Measurements from ENCODE around the gene UBB. TPM values are rescaled to one million over a fixed set of nuclear protein-coding genes. Genes with fewer than 3 reads are reported as not detected.

Gene UBB
- total RNA-seq = 100 to 1,000 TPM; 520 to 686 TPM

DNA sequence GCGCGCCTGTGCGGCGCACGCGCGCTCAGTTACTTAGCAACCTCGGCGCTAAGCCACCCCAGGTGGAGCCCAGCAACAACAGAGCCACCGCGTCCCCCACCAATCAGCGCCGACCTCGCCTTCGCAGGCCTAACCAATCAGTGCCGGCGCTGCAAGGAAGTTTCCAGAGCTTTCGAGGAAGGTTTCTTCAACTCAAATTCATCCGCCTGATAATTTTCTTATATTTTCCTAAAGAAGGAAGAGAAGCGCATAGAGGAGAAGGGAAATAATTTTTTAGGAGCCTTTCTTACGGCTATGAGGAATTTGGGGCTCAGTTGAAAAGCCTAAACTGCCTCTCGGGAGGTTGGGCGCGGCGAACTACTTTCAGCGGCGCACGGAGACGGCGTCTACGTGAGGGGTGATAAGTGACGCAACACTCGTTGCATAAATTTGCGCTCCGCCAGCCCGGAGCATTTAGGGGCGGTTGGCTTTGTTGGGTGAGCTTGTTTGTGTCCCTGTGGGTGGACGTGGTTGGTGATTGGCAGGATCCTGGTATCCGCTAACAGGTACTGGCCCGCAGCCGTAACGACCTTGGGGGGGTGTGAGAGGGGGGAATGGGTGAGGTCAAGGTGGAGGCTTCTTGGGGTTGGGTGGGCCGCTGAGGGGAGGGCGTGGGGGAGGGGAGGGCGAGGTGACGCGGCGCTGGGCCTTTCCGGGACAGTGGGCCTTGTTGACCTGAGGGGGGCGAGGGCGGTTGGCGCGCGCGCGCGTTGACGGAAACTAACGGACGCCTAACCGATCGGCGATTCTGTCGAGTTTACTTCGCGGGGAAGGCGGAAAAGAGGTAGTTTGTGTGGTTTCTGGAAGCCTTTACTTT, at the start of gene UBB:
Gene UBB, plus strand, starts transcription at position 452 of the 856 bp plus-strand sequence. CDS start 817 bp downstream, outside the sequence.
- TF ChIP-seq, protein P1, sequence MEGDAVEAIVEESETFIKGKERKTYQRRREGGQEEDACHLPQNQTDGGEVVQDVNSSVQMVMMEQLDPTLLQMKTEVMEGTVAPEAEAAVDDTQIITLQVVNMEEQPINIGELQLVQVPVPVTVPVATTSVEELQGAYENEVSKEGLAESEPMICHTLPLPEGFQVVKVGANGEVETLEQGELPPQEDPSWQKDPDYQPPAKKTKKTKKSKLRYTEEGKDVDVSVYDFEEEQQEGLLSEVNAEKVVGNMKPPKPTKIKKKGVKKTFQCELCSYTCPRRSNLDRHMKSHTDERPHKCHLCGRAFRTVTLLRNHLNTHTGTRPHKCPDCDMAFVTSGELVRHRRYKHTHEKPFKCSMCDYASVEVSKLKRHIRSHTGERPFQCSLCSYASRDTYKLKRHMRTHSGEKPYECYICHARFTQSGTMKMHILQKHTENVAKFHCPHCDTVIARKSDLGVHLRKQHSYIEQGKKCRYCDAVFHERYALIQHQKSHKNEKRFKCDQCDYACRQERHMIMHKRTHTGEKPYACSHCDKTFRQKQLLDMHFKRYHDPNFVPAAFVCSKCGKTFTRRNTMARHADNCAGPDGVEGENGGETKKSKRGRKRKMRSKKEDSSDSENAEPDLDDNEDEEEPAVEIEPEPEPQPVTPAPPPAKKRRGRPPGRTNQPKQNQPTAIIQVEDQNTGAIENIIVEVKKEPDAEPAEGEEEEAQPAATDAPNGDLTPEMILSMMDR (IDR thresholded peaks at IDR 0.05) = no peak
- Histone ChIP-seq H3K36me3 (peaks cover 7% of the 10 kb centered on the region), H3K4me3 (peak within 1 kb of the TSS; percentile 73), H3K27ac (peak within 1 kb of the TSS; percentile 81 to 93), H3K4me1 (ENCODE audit: control insufficient read depth in 1 of 2, low read depth in 2 of 2) (peaks cover 24 to 30% of the 10 kb centered on the region in 2 donors), H3K9me3 (no peaks in the 10 kb centered on the region), H3K27me3 (replicated peaks; ENCODE audit: insufficient read depth) (no peaks in the 10 kb centered on the region)
- ATAC-seq (ENCODE audit: insufficient number of reproducible peaks, low FRiP score, low read depth) = peak; percentile 89
- peak; percentile 89 for DNase-seq (ENCODE audit: low spot score)

DNA sequence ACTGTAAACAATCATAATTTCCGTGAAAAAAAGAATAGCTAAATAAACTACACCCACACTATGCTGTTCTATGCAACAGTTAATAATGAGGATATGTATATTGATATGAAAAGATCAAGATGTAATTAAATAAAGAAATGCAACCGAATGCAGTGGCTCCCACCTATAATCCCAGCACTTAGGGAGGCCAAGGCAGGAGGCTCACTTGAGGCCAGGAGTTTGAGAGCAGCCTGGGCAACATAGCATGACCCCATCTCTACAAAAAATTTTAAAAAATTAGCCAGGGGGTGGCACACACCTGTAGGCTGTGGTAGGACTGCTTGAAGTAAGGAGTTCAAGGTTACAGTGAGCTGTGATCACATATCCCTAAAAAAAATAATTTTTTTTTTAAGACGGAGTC, 42.5 kb upstream of the UBB start:
- H3K36me3 ChIP-seq = no peaks in the 10 kb centered on the region
- no peak for DNase-seq (ENCODE audit: low spot score)
- H3K9me3 ChIP-seq = no peaks in the 10 kb centered on the region
- no peak overlapping the region for H3K27ac ChIP-seq
- no peaks in the 10 kb centered on the region for H3K4me1 ChIP-seq (ENCODE audit: control insufficient read depth in 1 of 2, low read depth in 2 of 2)
- H3K4me3 ChIP-seq = no peak overlapping the region
- TF ChIP-seq, protein P1 (IDR thresholded peaks at IDR 0.05) = no peak
- H3K27me3 ChIP-seq (replicated peaks; ENCODE audit: insufficient read depth) = no peaks in the 10 kb centered on the region
- ATAC-seq (ENCODE audit: insufficient number of reproducible peaks, low FRiP score, low read depth) = no peak

DNA sequence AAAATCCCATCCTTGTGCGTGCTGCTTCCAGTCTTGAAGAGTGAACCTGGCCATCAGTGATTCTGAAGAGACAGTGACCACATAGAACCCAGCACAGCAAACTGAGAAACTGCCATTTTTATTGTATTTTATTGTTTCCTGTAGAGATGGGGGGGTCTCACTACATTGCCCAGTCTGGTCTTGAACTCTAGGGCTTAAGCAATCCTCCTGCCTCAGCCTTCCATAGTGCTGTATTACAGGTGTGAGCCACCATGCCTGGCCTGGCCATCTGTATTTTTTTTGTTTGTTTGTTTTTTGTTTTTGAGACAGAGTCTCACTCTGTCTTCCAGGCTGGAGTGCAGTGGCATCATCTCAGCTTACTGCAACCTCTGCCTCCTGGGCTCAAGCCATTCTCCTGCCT, 41.5 kb upstream of the UBB start:
- Histone ChIP-seq H3K4me3 (no peak overlapping the region), H3K36me3 (peaks cover 7% of the 10 kb centered on the region)

DNA sequence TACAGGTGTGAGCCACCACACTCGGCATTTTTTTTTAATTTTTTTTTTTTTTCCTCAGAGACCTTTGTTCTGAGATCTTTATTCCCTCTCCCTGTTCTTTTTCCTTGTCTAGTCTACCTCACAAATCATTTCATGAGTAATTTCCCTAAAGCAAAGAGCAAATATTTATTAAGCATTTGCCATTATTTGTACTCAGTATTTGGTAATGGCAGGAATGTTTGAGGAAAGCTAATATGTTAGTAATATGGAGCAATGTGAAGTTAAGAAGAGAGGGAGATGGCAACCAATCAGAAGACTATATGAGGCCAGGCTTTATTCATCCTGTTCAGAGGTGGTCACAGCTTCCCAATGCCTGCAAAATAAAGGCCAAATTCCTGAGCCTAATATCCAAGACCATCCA, 40.9 kb upstream of the UBB start:
- peaks cover 8% of the 10 kb centered on the region for H3K36me3 ChIP-seq
- no peaks in the 10 kb centered on the region for H3K27me3 ChIP-seq (replicated peaks; ENCODE audit: insufficient read depth)
- DNase-seq (ENCODE audit: low spot score) (no peak), ATAC-seq (ENCODE audit: insufficient number of reproducible peaks, low FRiP score, low read depth) (no peak)
- H3K27ac ChIP-seq = no peak overlapping the region
- TF ChIP-seq, protein P1 (IDR thresholded peaks at IDR 0.05) = no peak
- no peaks in the 10 kb centered on the region for H3K9me3 ChIP-seq
- no peak overlapping the region for H3K4me3 ChIP-seq
- no peaks in the 10 kb centered on the region for H3K4me1 ChIP-seq (ENCODE audit: control insufficient read depth in 1 of 2, low read depth in 2 of 2)

More for the DNA sequence above, 41.5 kb upstream of the UBB start:
- Histone ChIP-seq H3K27ac (no peak overlapping the region), H3K4me1 (ENCODE audit: control insufficient read depth in 1 of 2, low read depth in 2 of 2) (no peaks in the 10 kb centered on the region), H3K27me3 (replicated peaks; ENCODE audit: insufficient read depth) (no peaks in the 10 kb centered on the region), H3K9me3 (no peaks in the 10 kb centered on the region)
- TF ChIP-seq, protein P1 (IDR thresholded peaks at IDR 0.05) = no peak
- DNase-seq (ENCODE audit: low spot score) (no peak), ATAC-seq (ENCODE audit: insufficient number of reproducible peaks, low FRiP score, low read depth) (no peak)

DNA sequence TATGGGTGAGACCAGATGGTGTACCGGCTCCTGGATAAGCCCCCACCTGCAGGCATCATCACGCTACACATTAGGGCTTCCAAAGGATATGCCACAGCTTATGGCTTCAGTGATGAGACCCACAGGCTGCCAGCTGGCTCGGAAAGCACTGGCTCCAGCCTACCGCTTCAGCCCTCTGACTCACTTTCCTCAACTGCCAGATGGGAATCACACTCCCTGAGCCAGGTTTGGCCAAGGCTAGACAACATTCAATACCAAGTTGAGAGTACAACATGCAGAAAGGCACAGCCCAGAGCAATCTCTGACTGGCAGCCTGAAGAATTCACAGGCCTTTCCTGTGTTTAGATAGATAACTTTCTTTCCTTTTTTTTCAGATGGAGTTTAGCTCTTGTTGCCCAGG, 37.9 kb upstream of the UBB start:
- no peaks in the 10 kb centered on the region for H3K4me1 ChIP-seq (ENCODE audit: control insufficient read depth in 1 of 2, low read depth in 2 of 2)
- TF ChIP-seq, protein P1 (IDR thresholded peaks at IDR 0.05) = no peak
- no peaks in the 10 kb centered on the region for H3K27me3 ChIP-seq (replicated peaks; ENCODE audit: insufficient read depth)
- H3K27ac ChIP-seq = no peak overlapping the region
- no peak for DNase-seq (ENCODE audit: low spot score)
- no peak for ATAC-seq (ENCODE audit: insufficient number of reproducible peaks, low FRiP score, low read depth)
- peaks cover 8% of the 10 kb centered on the region for H3K36me3 ChIP-seq
- H3K9me3 ChIP-seq = no peaks in the 10 kb centered on the region
- H3K4me3 ChIP-seq = no peak overlapping the region
